Measurements from ENCODE around the gene DLG2. TPM values are rescaled to one million over a fixed set of nuclear protein-coding genes. Genes with fewer than 3 reads are reported as not detected.

The DLG2 gene
- total and polyA plus RNA-seq, 7 donors, result 0.60 to 25.8 (median 9.7) TPM; not detected in 1

DNA sequence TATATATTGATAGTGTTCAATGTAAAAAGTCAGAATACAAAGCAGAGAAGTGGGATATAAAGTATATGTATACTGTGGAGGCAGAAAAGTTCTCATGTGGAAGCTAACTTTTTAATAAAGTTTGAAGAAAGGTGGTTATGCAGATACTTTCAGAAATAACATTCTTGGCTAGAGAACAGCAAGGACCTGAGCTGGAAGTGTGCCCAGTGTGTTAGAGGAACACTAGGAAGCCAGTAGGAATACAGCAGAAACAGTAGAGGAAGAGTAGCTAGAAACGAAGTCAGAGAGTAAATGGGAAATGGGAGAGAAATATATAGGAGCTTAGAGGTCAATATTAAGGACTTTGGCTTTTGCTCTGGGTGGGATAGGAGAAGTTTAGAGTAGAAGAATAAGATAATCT is 1876.1 kb downstream of the DLG2 start:
- DNase-seq, result no peak
- no peak for TF ChIP-seq POLR2A (IDR thresholded peaks at IDR 0.05)
- TF ChIP-seq, protein P1, sequence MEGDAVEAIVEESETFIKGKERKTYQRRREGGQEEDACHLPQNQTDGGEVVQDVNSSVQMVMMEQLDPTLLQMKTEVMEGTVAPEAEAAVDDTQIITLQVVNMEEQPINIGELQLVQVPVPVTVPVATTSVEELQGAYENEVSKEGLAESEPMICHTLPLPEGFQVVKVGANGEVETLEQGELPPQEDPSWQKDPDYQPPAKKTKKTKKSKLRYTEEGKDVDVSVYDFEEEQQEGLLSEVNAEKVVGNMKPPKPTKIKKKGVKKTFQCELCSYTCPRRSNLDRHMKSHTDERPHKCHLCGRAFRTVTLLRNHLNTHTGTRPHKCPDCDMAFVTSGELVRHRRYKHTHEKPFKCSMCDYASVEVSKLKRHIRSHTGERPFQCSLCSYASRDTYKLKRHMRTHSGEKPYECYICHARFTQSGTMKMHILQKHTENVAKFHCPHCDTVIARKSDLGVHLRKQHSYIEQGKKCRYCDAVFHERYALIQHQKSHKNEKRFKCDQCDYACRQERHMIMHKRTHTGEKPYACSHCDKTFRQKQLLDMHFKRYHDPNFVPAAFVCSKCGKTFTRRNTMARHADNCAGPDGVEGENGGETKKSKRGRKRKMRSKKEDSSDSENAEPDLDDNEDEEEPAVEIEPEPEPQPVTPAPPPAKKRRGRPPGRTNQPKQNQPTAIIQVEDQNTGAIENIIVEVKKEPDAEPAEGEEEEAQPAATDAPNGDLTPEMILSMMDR (IDR thresholded peaks at IDR 0.05), result no peak
- TF ChIP-seq POLR2AphosphoS5 (IDR thresholded peaks at IDR 0.05), result no peak
- TF ChIP-seq EP300 (IDR thresholded peaks at IDR 0.05), result no peak
- intact Hi-C loops (cut with DNase I), result no loop called here
- Histone ChIP-seq H3K27me3 (no peaks in the 10 kb centered on the region), H3K4me3 (no peak overlapping the region), H3K36me3 (no peaks in the 10 kb centered on the region), H3K27ac (no peak overlapping the region), H3K9me3 (no peaks in the 10 kb centered on the region), H3K4me1 (no peaks in the 10 kb centered on the region)
- 27 to 68% methylated on average over 1 of the region's 1 CpG for WGBS, 2 donors

DNA sequence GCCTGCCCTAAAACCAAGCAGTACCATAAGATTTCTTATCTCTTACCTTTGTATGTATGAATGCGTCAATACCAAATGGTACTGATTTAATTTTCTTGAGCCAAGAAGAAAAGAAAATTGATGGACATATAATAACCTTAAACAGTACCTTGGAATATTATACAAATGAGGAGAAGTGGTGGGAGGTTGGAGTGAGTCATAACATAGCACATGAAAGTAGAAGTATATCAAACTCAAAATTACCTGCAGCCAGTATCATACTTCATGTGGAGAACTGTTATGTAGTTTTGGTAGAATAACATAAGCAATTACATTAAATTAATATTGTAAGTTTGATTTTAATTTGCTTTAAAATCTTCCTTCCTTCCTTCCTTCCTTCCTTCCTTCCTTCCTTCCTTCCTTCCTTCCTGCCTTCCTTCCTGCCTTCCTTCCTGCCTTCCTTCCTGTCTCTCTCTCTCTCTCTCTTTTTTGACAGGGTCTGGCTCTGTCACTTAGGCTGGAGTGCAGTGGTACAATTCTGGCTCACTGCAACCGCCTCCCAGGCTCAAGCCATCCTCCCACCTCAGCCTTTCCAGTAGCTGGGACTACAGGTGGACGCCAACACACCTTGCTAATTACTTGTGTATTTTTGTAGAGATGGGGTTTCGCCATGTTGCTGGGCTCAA is 1880.1 kb downstream of the DLG2 start:
- intact Hi-C loops (cut with DNase I), result no loop called here
- no peak for TF ChIP-seq POLR2A (IDR thresholded peaks at IDR 0.05)
- no peak for TF ChIP-seq EP300 (IDR thresholded peaks at IDR 0.05)
- no peak for TF ChIP-seq POLR2AphosphoS5 (IDR thresholded peaks at IDR 0.05)
- TF ChIP-seq, protein P1 (IDR thresholded peaks at IDR 0.05), result no peak
- peaks cover 0 to 5% (median 2%) of the 10 kb centered on the region in 4 donors for H3K9me3 ChIP-seq
- DNase-seq, result no peak
- H3K27ac ChIP-seq, result no peak overlapping the region
- no peaks in the 10 kb centered on the region for H3K36me3 ChIP-seq
- 87 to 92% methylated on average over 4 of the region's 4 CpGs for WGBS, 2 donors
- H3K27me3 ChIP-seq, result no peaks in the 10 kb centered on the region
- H3K4me3 ChIP-seq, result no peak overlapping the region
- H3K4me1 ChIP-seq, result peaks cover 0 to 3% (median 0%) of the 10 kb centered on the region in 4 donors

DNA sequence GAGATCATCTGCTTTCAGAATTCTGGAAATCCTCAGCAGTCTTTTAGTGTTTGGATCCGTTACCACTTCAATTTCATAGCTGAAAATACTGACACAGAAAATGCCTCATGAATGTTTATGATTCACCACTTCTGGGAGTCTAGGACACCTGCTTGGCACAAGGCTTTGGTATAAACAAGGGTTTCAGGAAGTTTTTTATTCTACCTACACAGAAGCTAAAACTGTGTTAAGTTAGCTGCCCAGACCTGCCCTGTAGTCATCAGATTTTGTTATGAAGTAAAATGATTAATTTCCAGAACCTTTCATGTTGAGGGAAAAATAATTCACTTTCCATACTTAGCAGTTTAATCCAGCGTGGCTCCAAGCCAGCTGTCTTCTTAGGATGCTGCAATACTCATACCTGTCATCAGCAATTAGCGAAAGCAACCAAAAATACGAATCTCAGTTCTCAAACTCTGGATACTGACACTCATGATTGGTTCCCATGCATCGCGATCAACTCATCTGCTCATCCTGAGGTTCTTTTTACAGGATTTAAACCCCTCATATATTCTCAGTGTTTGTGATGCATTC is 1882.4 kb downstream of the DLG2 start:
- Histone ChIP-seq H3K9me3 (peaks cover 0 to 5% (median 2%) of the 10 kb centered on the region in 4 donors), H3K4me1 (peaks cover 0 to 3% (median 0%) of the 10 kb centered on the region in 4 donors), H3K27ac (no peak overlapping the region), H3K36me3 (no peaks in the 10 kb centered on the region), H3K27me3 (no peaks in the 10 kb centered on the region), H3K4me3 (no peak overlapping the region)
- TF ChIP-seq, protein P1 (IDR thresholded peaks at IDR 0.05), result no peak
- no peak for TF ChIP-seq POLR2AphosphoS5 (IDR thresholded peaks at IDR 0.05)
- no peak for TF ChIP-seq POLR2A (IDR thresholded peaks at IDR 0.05)
- no peak for TF ChIP-seq EP300 (IDR thresholded peaks at IDR 0.05)
- WGBS, 2 donors, result 76 to 78% methylated on average over 6 of the region's 6 CpGs
- intact Hi-C loops (cut with DNase I), result no loop called here
- DNase-seq, result no peak

DNA sequence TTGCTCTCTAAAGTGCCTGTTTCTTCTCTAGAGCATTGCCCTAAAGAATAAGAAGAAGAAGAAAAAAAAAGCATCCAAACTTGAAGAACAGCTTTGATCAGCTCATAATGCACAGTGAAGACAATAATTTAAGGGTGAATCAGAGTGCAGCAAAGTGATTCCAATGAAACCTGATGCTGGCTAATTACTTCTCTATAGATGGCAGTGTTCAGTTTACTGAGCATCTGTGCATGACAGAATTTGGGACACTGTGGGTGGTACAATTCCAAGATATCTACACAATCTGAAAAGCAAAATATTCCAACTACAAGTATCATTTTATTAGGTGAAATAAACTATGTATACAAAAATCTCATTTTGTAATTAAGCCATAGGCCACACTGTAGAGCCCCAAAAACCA is 1890.5 kb downstream of the DLG2 start:
- no peak overlapping the region for H3K4me3 ChIP-seq
- no peak overlapping the region for H3K27ac ChIP-seq
- no peaks in the 10 kb centered on the region for H3K4me1 ChIP-seq
- no peaks in the 10 kb centered on the region for H3K27me3 ChIP-seq
- DNase-seq, result no peak
- intact Hi-C loops (cut with DNase I), result no loop called here
- no peaks in the 10 kb centered on the region for H3K36me3 ChIP-seq
- TF ChIP-seq EP300 (IDR thresholded peaks at IDR 0.05) (no peak), POLR2AphosphoS5 (IDR thresholded peaks at IDR 0.05) (no peak), POLR2A (IDR thresholded peaks at IDR 0.05) (no peak)
- TF ChIP-seq, protein P1 (IDR thresholded peaks at IDR 0.05), result no peak
- no peaks in the 10 kb centered on the region for H3K9me3 ChIP-seq

Measured in sigmoid colon (tissue), 7 donors.